NT2/D1 (cell line): ENCODE data around the gene SOX4.

Source experiments
- SUZ12 ChIP-seq: IDR thresholded peaks from 2 replicates; pipeline ENCODE4 v1.6.1; 2011; ENCODE audit not compliant: insufficient read length, insufficient read depth; ENCODE audit errors: extremely low read depth
- ZNF274 ChIP-seq: IDR thresholded peaks from 2 replicates; pipeline ENCODE4 v1.6.1; 2011; ENCODE audit warnings: mild to moderate bottlenecking, low read depth, low read length

- no peak for TF ChIP-seq SUZ12
- no peak for TF ChIP-seq ZNF274
These were observed 6.8 kb upstream of the SOX4 start for GRCh38 chr6:21586740-21587178.
